Daoy (cell line): ENCODE results near the gene ELOVL1. TPM values are rescaled to one million over a fixed set of nuclear protein-coding genes. Genes with fewer than 3 reads are reported as not detected.
"Not testable (repeated sequence)": the region's sequence is repeated elsewhere in the genome, so short reads cannot be mapped to it uniquely, and the experiment has no call there.

ENCODE experiments used
- DNase-seq: peaks from one replicate; pipeline ENCODE4 v3.0.0-alpha.2; 2015; ENCODE audit warnings: low read depth
- total RNA-seq: library from RNA; depleted of rRNA; stranded (reverse); fragments of >200 nt; shearing (Covaris generic); gene quantifications from 2 replicates; pipeline ENCODE4 v1.2.3, GENCODE V29; 2014

The ELOVL1 gene
- total RNA-seq, 1 experiment from 2014 or later, result 42.6 TPM

GRCh38 chr1:43382027-43382779 is 14.4 kb upstream of the ELOVL1 start:
- DNase-seq, result no peak

- no peak for DNase-seq
Observed at GRCh38 chr1:43381612-43382011, 13.8 kb upstream of the ELOVL1 start.

- no peak for DNase-seq
Observed at GRCh38 chr1:43379476-43379875, 11.7 kb upstream of the ELOVL1 start.

- no peak for DNase-seq
Observed at GRCh38 chr1:43377831-43378230, 10.0 kb upstream of the ELOVL1 start.

GRCh38 chr1:43376723-43377235 is 9.0 kb upstream of the ELOVL1 start:
- no peak for DNase-seq

GRCh38 chr1:43373066-43373940 is 5.5 kb upstream of the ELOVL1 start:
- DNase-seq, result peak; percentile 89

- DNase-seq, result no peak
Observed at GRCh38 chr1:43372172-43372571, 4.4 kb upstream of the ELOVL1 start.

GRCh38 chr1:43370564-43370963 is 2.8 kb upstream of the ELOVL1 start:
- no peak for DNase-seq

- DNase-seq, result not testable (repeated sequence)
Observed at GRCh38 chr1:43369779-43370178, 2.0 kb upstream of the ELOVL1 start.

- no peak for DNase-seq
Observed at GRCh38 chr1:43368646-43369020, 822 bp upstream of the ELOVL1 start.

GRCh38 chr1:43367026-43367903 is 546 bp downstream of the ELOVL1 start:
- DNase-seq, result no peak

GRCh38 chr1:43366601-43367025 is 1.2 kb downstream of the ELOVL1 start:
- no peak for DNase-seq

GRCh38 chr1:43366179-43366578 is 1.6 kb downstream of the ELOVL1 start:
- DNase-seq, result no peak

GRCh38 chr1:43365678-43366077 is 2.1 kb downstream of the ELOVL1 start:
- no peak for DNase-seq

GRCh38 chr1:43363935-43364525 is 3.8 kb downstream of the ELOVL1 start:
- no peak for DNase-seq

GRCh38 chr1:43363283-43363934 is 4.4 kb downstream of the ELOVL1 start:
- peak; percentile 23 for DNase-seq

- no peak for DNase-seq
Observed at GRCh38 chr1:43360616-43361015, 7.2 kb downstream of the ELOVL1 start.

GRCh38 chr1:43359696-43360095 is 8.1 kb downstream of the ELOVL1 start:
- no peak for DNase-seq

- DNase-seq, result peak; percentile 99
Observed at GRCh38 chr1:43358746-43359693, 8.8 kb downstream of the ELOVL1 start, which contains the start of gene CDC20. Gene CDC20 (plus strand): TSS chr1:43358981. CDS start chr1:43359216, 235 bp downstream.
